ENCODE data around the gene SARM1. TPM values are rescaled to one million over a fixed set of nuclear protein-coding genes. Genes with fewer than 3 reads are reported as not detected.

SARM1 gene
- polyA plus RNA-seq, 3 donors, result 0.78 to 7.1 (median 0.90) TPM

- peaks cover 90 to 98% of the 10 kb centered on the region in 2 donors for H3K36me3 ChIP-seq (replicated peaks in 1 of 2; ENCODE audit: control insufficient read depth in 1 of 2, insufficient read depth in 2 of 2, low read length in 2 of 2)
Observed at GRCh38 chr17:28344435-28344901, 27.0 kb upstream of the SARM1 start.

GRCh38 chr17:28345419-28346198 lies 25.9 kb upstream of the SARM1 start:
- no peak overlapping the region for H3K4me2 ChIP-seq (replicated peaks; ENCODE audit: extremely low read depth, low read length, poor library complexity, severe bottlenecking)
- no peak overlapping the region for H3K9ac ChIP-seq (ENCODE audit: insufficient read depth, low read length, poor library complexity, severe bottlenecking)
- no peaks in the 10 kb centered on the region for H3K9me3 ChIP-seq (replicated peaks in 1 of 2; ENCODE audit: control insufficient read depth in 1 of 2, insufficient read depth in 1 of 2, low read length in 2 of 2)
- DNase-seq, result no peak
- no peak overlapping the region for H3K4me3 ChIP-seq (replicated peaks in 1 of 3; ENCODE audit: low read depth in 2 of 3, low read length in 3 of 3)
- intact Hi-C loops (cut with micrococcal nuclease), result no loop called here
- H4K20me1 ChIP-seq (ENCODE audit: insufficient read depth, low read length), result no peaks in the 10 kb centered on the region
- no peaks in the 10 kb centered on the region for H3K79me2 ChIP-seq (ENCODE audit: insufficient read depth, low read length)
- peak overlapping the region in 2 of 7 donors; percentile 57 to 58 for H3K27ac Mint-ChIP-seq
- peaks cover 85 to 99% of the 10 kb centered on the region in 2 donors for H3K36me3 Mint-ChIP-seq
- H3K9me3 Mint-ChIP-seq, result no peaks in the 10 kb centered on the region
- 92% methylated on average over 7 of the region's 13 CpGs for WGBS (ENCODE audit: insufficient coverage)
- no peaks in the 10 kb centered on the region for H3K4me1 ChIP-seq (ENCODE audit: control insufficient read depth in 1 of 2, insufficient read depth in 2 of 2, low read length in 2 of 2)
- H3K27me3 ChIP-seq (ENCODE audit: control insufficient read depth in 2 of 2, insufficient read depth in 2 of 2, low read length in 2 of 2), result no peaks in the 10 kb centered on the region
- no peak overlapping the region for H2AFZ ChIP-seq (ENCODE audit: insufficient read depth, low read depth, low read length, poor library complexity, severe bottlenecking)
- peaks cover 0 to under 1% (median 0%) of the 10 kb centered on the region in 3 donors for H3K27me3 Mint-ChIP-seq (ENCODE audit: low read depth in 3 of 3)
- H3K36me3 ChIP-seq (replicated peaks in 1 of 2; ENCODE audit: control insufficient read depth in 1 of 2, insufficient read depth in 2 of 2, low read length in 2 of 2), result peaks cover 94 to 98% of the 10 kb centered on the region in 2 donors
- TF ChIP-seq, protein P1, sequence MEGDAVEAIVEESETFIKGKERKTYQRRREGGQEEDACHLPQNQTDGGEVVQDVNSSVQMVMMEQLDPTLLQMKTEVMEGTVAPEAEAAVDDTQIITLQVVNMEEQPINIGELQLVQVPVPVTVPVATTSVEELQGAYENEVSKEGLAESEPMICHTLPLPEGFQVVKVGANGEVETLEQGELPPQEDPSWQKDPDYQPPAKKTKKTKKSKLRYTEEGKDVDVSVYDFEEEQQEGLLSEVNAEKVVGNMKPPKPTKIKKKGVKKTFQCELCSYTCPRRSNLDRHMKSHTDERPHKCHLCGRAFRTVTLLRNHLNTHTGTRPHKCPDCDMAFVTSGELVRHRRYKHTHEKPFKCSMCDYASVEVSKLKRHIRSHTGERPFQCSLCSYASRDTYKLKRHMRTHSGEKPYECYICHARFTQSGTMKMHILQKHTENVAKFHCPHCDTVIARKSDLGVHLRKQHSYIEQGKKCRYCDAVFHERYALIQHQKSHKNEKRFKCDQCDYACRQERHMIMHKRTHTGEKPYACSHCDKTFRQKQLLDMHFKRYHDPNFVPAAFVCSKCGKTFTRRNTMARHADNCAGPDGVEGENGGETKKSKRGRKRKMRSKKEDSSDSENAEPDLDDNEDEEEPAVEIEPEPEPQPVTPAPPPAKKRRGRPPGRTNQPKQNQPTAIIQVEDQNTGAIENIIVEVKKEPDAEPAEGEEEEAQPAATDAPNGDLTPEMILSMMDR (IDR thresholded peaks at IDR 0.05), result no peak
- H3K27ac ChIP-seq (ENCODE audit: low read depth in 1 of 2, low read length in 2 of 2), result no peak overlapping the region
- no peak overlapping the region for H3K4me3 Mint-ChIP-seq
- H3K4me1 Mint-ChIP-seq, result no peaks in the 10 kb centered on the region

More at GRCh38 chr17:28344435-28344901, 27.0 kb upstream of the SARM1 start:
- TF ChIP-seq, protein P1 (IDR thresholded peaks at IDR 0.05), result no peak
- DNase-seq, result no peak
- H3K4me1 Mint-ChIP-seq, result no peaks in the 10 kb centered on the region
- Histone ChIP-seq H3K4me3 (replicated peaks in 1 of 3; ENCODE audit: low read depth in 2 of 3, low read length in 3 of 3) (no peak overlapping the region), H3K9me3 (replicated peaks in 1 of 2; ENCODE audit: control insufficient read depth in 1 of 2, insufficient read depth in 1 of 2, low read length in 2 of 2) (no peaks in the 10 kb centered on the region), H3K27me3 (ENCODE audit: control insufficient read depth in 2 of 2, insufficient read depth in 2 of 2, low read length in 2 of 2) (no peaks in the 10 kb centered on the region), H3K79me2 (ENCODE audit: insufficient read depth, low read length) (no peaks in the 10 kb centered on the region), H3K27ac (ENCODE audit: low read depth in 1 of 2, low read length in 2 of 2) (no peak overlapping the region), H2AFZ (ENCODE audit: insufficient read depth, low read depth, low read length, poor library complexity, severe bottlenecking) (no peak overlapping the region), H3K4me1 (ENCODE audit: control insufficient read depth in 1 of 2, insufficient read depth in 2 of 2, low read length in 2 of 2) (no peaks in the 10 kb centered on the region), H4K20me1 (ENCODE audit: insufficient read depth, low read length) (peaks cover 4% of the 10 kb centered on the region), H3K4me2 (replicated peaks; ENCODE audit: extremely low read depth, low read length, poor library complexity, severe bottlenecking) (no peak overlapping the region), H3K9ac (ENCODE audit: insufficient read depth, low read length, poor library complexity, severe bottlenecking) (no peak overlapping the region)
- peak overlapping the region in 1 of 7 donors; percentile 47 for H3K27ac Mint-ChIP-seq
- peaks cover 87 to 98% of the 10 kb centered on the region in 2 donors for H3K36me3 Mint-ChIP-seq
- H3K4me3 Mint-ChIP-seq, result no peak overlapping the region
- intact Hi-C loops (cut with micrococcal nuclease), result no loop called here
- no peaks in the 10 kb centered on the region for H3K9me3 Mint-ChIP-seq
- peaks cover 0 to 2% (median 0%) of the 10 kb centered on the region in 3 donors for H3K27me3 Mint-ChIP-seq (ENCODE audit: low read depth in 3 of 3)
- WGBS (ENCODE audit: insufficient coverage), result 97% methylated on average over 17 of the region's 19 CpGs

Measured in CD14-positive monocyte (primary cell).